Stimulated activated naive CD4-positive, alpha-beta T cell treated with Interleukin-2 at 50 U/mL for 16 hours (primary cell): Measurements from ENCODE around the gene ST6GALNAC2.
"Not testable (repeated sequence)": the region's sequence is repeated elsewhere in the genome, so short reads cannot be mapped to it uniquely, and the experiment has no call there.

Experiments used
- DNase-seq: peaks from one replicate; lab custom pipeline; 2025; lab: John Stamatoyannopoulos, UW

Gene ST6GALNAC2

GRCh38 chr17:76528528-76529223, 57.0 kb downstream of the ST6GALNAC2 start:
- no peak for DNase-seq

GRCh38 chr17:76528156-76528527, 57.5 kb downstream of the ST6GALNAC2 start:
- no peak for DNase-seq

- no peak for DNase-seq
Measured at GRCh38 chr17:76527430-76528111, 58.1 kb downstream of the ST6GALNAC2 start.

- not testable (repeated sequence) for DNase-seq
Measured at GRCh38 chr17:76527016-76527415, 58.6 kb downstream of the ST6GALNAC2 start.

- DNase-seq = not testable (repeated sequence)
Measured at GRCh38 chr17:76525513-76525833, 60.2 kb downstream of the ST6GALNAC2 start.

GRCh38 chr17:76524598-76525512, 60.8 kb downstream of the ST6GALNAC2 start:
- no peak for DNase-seq

- DNase-seq = peak; percentile 73
Measured at GRCh38 chr17:76523084-76524037, 62.3 kb downstream of the ST6GALNAC2 start.

- DNase-seq = not testable (repeated sequence)
Measured at GRCh38 chr17:76521683-76522082, 64.0 kb downstream of the ST6GALNAC2 start.

- no peak for DNase-seq
Measured at GRCh38 chr17:76521262-76521661, 64.4 kb downstream of the ST6GALNAC2 start.

GRCh38 chr17:76519048-76519966, 66.4 kb downstream of the ST6GALNAC2 start:
- no peak for DNase-seq

- no peak for DNase-seq
Measured at GRCh38 chr17:76517638-76518038, 68.0 kb downstream of the ST6GALNAC2 start.
